Loucy (cell line): ENCODE results near the gene ERBIN.

Source experiments
- EZH2phosphoT487 ChIP-seq: fragments of 200-600 bp; IDR thresholded peaks from 2 replicates; pipeline ENCODE4 v1.6.1; 2018; ENCODE audit warnings: antibody characterized with exemption, mild to moderate bottlenecking, moderate library complexity, borderline replicate concordance
- TF ChIP-seq, protein P1 (sequence below): fragments of 200-600 bp; sonication (generic); conservative IDR thresholded peaks from 2 replicates; pipeline ENCODE4 v1.5.1; 2014; ENCODE audit warnings: mild to moderate bottlenecking, antibody characterized with exemption, low read length

GRCh38 chr5:66013906-66014305 is 87.5 kb downstream of the ERBIN start:
- TF ChIP-seq, protein P1, sequence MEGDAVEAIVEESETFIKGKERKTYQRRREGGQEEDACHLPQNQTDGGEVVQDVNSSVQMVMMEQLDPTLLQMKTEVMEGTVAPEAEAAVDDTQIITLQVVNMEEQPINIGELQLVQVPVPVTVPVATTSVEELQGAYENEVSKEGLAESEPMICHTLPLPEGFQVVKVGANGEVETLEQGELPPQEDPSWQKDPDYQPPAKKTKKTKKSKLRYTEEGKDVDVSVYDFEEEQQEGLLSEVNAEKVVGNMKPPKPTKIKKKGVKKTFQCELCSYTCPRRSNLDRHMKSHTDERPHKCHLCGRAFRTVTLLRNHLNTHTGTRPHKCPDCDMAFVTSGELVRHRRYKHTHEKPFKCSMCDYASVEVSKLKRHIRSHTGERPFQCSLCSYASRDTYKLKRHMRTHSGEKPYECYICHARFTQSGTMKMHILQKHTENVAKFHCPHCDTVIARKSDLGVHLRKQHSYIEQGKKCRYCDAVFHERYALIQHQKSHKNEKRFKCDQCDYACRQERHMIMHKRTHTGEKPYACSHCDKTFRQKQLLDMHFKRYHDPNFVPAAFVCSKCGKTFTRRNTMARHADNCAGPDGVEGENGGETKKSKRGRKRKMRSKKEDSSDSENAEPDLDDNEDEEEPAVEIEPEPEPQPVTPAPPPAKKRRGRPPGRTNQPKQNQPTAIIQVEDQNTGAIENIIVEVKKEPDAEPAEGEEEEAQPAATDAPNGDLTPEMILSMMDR = no peak
- no peak for TF ChIP-seq EZH2phosphoT487
